ENCODE data around the gene DMBT1.

The DMBT1 gene

GRCh38 chr10:122669842-122670241 lies 109.3 kb downstream of the DMBT1 start:
- no peak for DNase-seq (ENCODE audit: low spot score)
- TF ChIP-seq, protein P1, sequence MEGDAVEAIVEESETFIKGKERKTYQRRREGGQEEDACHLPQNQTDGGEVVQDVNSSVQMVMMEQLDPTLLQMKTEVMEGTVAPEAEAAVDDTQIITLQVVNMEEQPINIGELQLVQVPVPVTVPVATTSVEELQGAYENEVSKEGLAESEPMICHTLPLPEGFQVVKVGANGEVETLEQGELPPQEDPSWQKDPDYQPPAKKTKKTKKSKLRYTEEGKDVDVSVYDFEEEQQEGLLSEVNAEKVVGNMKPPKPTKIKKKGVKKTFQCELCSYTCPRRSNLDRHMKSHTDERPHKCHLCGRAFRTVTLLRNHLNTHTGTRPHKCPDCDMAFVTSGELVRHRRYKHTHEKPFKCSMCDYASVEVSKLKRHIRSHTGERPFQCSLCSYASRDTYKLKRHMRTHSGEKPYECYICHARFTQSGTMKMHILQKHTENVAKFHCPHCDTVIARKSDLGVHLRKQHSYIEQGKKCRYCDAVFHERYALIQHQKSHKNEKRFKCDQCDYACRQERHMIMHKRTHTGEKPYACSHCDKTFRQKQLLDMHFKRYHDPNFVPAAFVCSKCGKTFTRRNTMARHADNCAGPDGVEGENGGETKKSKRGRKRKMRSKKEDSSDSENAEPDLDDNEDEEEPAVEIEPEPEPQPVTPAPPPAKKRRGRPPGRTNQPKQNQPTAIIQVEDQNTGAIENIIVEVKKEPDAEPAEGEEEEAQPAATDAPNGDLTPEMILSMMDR (IDR thresholded peaks at IDR 0.05; ENCODE audit: extremely low read depth, missing control alignments) = no peak

DNA sequence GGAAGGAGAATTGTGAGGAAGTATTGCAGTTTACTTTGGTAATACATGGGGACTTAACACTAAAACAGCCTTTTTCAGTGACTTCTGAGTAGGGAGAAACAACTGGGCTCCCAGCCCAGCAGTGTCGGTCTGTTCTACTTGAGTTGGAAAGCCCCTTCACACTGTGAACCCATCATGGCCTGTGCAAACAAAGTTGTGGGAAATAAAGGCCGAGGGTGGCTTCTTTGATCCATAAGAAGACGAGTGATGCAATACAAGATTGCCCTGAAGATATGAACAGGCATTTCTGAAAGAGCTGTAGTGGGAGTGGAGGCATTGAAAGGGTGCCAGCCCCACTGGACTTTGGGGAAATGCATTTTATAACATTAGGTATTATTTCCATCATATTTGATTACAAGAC lies 110.8 kb downstream of the DMBT1 start:
- TF ChIP-seq, protein P1 (IDR thresholded peaks at IDR 0.05; ENCODE audit: extremely low read depth, missing control alignments) = no peak
- DNase-seq (ENCODE audit: low spot score) = no peak

GRCh38 chr10:122672655-122673054 lies 112.1 kb downstream of the DMBT1 start:
- TF ChIP-seq, protein P1 (IDR thresholded peaks at IDR 0.05; ENCODE audit: extremely low read depth, missing control alignments) = no peak
- DNase-seq (ENCODE audit: low spot score) = no peak

- DNase-seq (ENCODE audit: low spot score) = no peak
- TF ChIP-seq, protein P1 (IDR thresholded peaks at IDR 0.05; ENCODE audit: extremely low read depth, missing control alignments) = no peak
These were observed 112.7 kb downstream of the DMBT1 start for GRCh38 chr10:122673269-122673668.

- TF ChIP-seq, protein P1 (IDR thresholded peaks at IDR 0.05; ENCODE audit: extremely low read depth, missing control alignments) = no peak
- DNase-seq (ENCODE audit: low spot score) = no peak
These were observed 113.2 kb downstream of the DMBT1 start for GRCh38 chr10:122673731-122674130.

GRCh38 chr10:122674781-122675180 lies 114.2 kb downstream of the DMBT1 start:
- TF ChIP-seq, protein P1 (IDR thresholded peaks at IDR 0.05; ENCODE audit: extremely low read depth, missing control alignments) = no peak
- DNase-seq (ENCODE audit: low spot score) = no peak

GRCh38 chr10:122675278-122675677 lies 114.7 kb downstream of the DMBT1 start:
- no peak for DNase-seq (ENCODE audit: low spot score)
- TF ChIP-seq, protein P1 (IDR thresholded peaks at IDR 0.05; ENCODE audit: extremely low read depth, missing control alignments) = no peak

Measured in GM20000 (cell line).